Activated CD4-positive, alpha-beta T cell treated with anti-CD3 and anti-CD28 coated beads, Interleukin-2, Interleukin-6, amounts not matched to agents 100 ng/mL and 50 ng/mL, durations not matched to agents 16 hours and 8 hours (primary cell): ENCODE data around the gene BCAN.
A peak's percentile ranks its signal among the peaks of the same experiment; 100 is the strongest.

Experiments
- DNase-seq: peaks from one replicate; pipeline ENCODE4 v3.0.0-alpha.2; 2020

The BCAN gene

DNA sequence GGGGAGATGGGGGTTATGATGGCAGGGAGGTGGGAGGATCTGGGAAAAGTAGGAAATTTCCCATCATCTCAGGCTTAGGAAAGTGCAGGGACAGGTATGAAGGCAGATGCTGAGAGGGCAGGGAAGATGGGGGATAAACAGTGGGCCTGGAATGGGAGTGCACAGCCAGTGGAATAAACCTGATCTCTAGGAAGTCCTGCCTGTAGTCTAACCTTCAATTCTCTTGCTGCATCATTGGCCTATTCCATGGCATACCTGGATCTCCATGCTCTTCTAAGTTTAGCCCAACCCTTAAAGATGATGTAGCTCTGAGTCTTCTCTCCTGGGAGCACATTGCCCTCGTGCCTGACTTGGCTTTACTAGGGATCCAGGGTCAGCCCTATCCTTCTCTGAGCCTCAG is 2.7 kb downstream of the BCAN start:
- DNase-seq, result no peak

- no peak for DNase-seq
Measured at GRCh38 chr1:156645056-156645455, 3.1 kb downstream of the BCAN start.

GRCh38 chr1:156645666-156646065 is 3.7 kb downstream of the BCAN start:
- no peak for DNase-seq

DNA sequence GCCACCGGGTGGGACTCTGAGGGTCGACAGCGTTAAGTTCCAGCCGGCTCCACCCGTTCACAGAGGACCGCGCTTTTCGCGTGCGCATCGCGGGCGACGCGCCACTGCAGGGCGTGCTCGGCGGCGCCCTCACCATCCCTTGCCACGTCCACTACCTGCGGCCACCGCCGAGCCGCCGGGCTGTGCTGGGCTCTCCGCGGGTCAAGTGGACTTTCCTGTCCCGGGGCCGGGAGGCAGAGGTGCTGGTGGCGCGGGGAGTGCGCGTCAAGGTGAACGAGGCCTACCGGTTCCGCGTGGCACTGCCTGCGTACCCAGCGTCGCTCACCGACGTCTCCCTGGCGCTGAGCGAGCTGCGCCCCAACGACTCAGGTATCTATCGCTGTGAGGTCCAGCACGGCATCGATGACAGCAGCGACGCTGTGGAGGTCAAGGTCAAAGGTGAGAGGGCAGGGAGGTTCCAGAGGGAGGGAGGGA is 4.9 kb downstream of the BCAN start:
- DNase-seq, result no peak

- no peak for DNase-seq
Measured at GRCh38 chr1:156647351-156647750, 5.4 kb downstream of the BCAN start.

DNA sequence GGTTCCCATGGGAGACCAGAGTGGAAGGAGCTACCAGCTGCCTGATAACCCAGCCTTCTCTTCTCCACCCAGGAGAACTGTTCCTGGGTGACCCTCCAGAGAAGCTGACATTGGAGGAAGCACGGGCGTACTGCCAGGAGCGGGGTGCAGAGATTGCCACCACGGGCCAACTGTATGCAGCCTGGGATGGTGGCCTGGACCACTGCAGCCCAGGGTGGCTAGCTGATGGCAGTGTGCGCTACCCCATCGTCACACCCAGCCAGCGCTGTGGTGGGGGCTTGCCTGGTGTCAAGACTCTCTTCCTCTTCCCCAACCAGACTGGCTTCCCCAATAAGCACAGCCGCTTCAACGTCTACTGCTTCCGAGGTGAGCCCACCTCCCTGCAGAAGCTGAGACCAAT is 6.6 kb downstream of the BCAN start:
- DNase-seq, result no peak

DNA sequence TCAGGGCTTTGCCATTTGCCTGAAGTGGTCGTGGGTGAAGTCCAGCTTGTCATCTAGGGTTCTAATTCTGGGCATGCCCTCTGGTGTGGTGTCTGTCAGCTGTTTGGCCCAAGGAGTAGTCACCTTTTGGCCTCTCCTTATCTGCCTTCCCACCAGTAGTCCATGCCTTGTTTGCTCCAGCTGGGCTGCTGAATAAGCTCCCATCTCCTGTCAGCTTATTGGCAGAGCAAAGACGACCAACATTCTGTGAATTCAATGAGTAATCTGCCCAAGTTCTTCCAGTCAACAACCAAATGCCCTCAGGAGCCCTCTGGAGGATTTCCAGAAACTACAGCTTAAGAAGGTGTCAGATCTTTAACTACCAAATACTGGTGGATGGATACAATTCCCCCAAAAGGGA is 7.0 kb downstream of the BCAN start:
- no peak for DNase-seq

GRCh38 chr1:156652131-156652991 is 10.4 kb downstream of the BCAN start:
- no peak for DNase-seq

GRCh38 chr1:156652992-156653355 is 11.1 kb downstream of the BCAN start:
- DNase-seq, result no peak

GRCh38 chr1:156654700-156655099 is 12.8 kb downstream of the BCAN start:
- DNase-seq, result no peak

GRCh38 chr1:156655151-156655903 is 13.4 kb downstream of the BCAN start:
- DNase-seq, result no peak

DNA sequence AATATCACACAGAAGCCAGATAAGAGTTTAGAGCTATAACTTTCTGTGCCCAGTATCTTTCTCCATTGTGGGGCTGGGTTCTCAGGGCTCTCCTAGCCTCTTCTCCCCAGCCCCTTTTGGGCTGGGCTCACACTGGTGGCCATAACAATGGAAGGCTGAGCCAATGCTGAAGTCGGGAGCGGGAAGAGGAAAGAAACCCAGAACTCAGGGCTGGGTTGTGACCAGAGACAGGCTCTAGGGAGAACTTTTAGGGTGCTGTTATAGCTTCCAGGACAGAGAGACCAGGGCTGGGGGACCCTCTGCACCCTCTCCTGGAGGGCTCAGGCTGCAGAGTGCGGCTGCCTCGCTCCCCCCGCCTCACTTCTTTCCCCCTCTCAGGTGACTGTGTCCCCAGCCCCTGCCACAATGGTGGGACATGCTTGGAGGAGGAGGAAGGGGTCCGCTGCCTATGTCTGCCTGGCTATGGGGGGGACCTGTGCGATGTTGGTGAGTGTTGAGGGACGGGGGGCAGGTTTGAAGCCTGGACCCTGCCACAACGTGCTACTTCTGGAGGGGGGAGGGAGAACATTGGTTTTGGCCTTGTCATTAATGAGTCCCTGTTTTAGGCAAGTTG is 14.1 kb downstream of the BCAN start:
- DNase-seq, result no peak

GRCh38 chr1:156656806-156657740 is 15.2 kb downstream of the BCAN start:
- peak; percentile 81 for DNase-seq

- no peak for DNase-seq
Measured at GRCh38 chr1:156657741-156658319, 15.9 kb downstream of the BCAN start.

DNA sequence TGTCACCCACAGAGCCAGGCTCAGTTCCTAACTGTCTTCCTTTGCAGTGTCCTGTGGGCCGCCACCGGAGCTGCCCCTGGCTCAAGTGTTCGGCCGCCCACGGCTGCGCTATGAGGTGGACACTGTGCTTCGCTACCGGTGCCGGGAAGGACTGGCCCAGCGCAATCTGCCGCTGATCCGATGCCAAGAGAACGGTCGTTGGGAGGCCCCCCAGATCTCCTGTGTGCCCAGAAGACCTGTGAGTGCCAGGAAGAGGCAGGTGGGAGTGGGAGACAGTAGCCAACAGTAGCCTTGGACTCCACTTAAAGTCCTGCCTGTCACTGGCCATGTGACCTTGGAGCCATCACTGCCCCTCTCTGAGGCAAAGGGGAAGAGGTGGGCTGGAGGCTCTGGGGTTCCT is 16.6 kb downstream of the BCAN start:
- DNase-seq, result no peak

DNA sequence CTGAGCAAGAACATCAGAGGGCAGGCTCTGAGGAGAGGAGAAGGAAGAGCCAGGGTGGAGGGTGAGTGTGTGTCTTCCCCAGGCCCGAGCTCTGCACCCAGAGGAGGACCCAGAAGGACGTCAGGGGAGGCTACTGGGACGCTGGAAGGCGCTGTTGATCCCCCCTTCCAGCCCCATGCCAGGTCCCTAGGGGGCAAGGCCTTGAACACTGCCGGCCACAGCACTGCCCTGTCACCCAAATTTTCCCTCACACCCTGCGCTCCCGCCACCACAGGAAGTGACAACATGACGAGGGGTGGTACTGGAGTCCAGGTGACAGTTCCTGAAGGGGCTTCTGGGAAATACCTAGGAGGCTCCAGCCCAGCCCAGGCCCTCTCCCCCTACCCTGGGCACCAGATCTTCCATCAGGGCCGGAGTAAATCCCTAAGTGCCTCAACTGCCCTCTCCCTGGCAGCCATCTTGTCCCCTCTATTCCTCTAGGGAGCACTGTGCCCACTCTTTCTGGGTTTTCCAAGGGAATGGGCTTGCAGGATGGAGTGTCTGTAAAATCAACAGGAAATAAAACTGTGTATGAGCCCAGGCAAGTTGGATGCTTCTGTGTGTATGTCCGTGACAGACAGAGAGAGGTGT is 17.1 kb downstream of the BCAN start:
- no peak for DNase-seq

DNA sequence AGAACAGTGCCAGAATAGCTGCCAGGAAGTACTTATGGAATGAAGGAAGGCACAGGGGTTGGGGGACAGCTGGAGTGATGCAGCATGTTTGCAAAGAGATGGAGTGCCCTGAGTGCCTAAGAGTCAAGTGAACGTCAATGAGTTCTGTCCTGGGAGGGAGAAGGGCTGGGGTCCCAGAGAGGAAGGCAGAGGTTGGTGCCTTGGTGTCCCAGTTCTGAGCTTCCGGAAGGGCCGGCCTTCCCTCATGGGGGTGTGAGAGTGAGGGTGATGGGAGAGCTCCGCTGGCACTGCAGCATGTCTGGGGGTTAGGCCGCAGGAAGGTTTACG is 17.7 kb downstream of the BCAN start:
- DNase-seq, result no peak

GRCh38 chr1:156659988-156660751 is 18.3 kb downstream of the BCAN start:
- DNase-seq, result peak; percentile 97

- no peak for DNase-seq
Measured at GRCh38 chr1:156660752-156661112, 18.8 kb downstream of the BCAN start.

DNA sequence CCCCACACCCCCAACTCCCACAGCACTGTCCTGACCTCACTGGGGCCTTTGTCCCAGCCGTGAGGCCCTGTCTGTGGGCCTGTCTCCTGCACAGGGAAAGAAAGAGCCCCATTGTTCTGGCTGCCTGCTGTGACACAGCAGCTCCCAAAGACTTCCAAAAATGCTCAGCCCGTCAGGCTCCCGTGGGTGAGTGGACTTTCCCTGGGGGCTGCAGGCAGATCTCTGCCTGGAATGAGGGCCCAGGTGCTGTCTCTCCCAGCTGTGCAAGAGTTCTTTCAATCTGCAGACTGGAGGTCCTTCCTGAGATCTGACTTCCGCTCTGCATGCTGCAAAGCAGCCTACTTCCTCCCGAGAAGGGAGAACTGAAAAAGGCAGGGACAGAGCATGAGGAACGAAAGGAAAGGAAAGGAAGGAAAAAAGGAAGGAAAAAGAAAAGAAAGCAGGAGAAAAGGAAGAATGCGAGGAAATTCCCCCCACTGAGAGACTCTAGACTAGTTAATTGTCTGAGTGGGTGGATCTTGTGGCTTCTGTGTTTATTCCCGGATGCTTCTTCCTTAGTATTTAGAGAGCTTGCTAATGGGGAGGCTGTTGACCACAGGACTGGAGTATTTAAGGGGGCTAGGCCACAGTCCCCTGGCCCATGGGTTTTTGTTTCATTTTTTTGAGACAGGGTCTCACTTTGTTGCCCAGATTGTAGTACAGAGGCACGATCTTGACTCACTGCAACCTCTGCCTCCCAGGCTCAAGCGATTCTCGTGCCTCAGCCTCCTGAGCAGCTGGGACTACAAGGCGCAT is 20.3 kb downstream of the BCAN start:
- no peak for DNase-seq

- no peak for DNase-seq
Measured at GRCh38 chr1:156662800-156663055, 20.8 kb downstream of the BCAN start.
